Measurements from ENCODE around the gene CCDC92B.

DNA sequence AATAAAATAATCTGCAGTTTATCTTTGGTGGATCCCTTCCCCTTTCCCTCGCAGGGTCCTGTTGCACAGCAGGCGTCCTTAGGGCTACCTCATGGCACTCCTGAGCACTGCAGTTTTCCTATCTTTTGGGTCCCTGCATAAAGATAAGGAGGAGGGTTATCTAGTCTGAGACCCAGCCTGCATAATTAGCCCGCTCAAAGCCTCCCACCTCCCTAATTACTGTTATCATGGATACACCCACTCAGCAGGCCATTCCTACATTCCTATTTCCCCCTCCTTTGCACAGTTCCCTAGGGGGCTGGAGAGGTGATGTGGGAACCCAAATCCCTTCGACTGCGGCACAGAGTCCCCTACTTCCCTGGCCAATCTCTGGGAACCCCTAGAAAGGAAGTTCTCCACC lies 32.8 kb downstream of the CCDC92B start:
- no peak for TF ChIP-seq CTCF (IDR thresholded peaks at IDR 0.05)
- TF ChIP-seq POLR2A (IDR thresholded peaks at IDR 0.05): no peak
